Cardiac septum (tissue), 1 donor: ENCODE data around the gene NUP98. TPM values are rescaled to one million over a fixed set of nuclear protein-coding genes. Genes with fewer than 3 reads are reported as not detected.
A peak's percentile ranks its signal among the peaks of the same experiment; 100 is the strongest.

Experiments used
- DNase-seq: peaks from one replicate; pipeline ENCODE4 v3.0.0-alpha.2; 2020; ENCODE audit warnings: low spot score
- intact Hi-C: fragments of 100-400 bp; cut with DNase I; formaldehyde crosslinking; loops from one replicate; pipeline ENCODE4 v1.14.0; 2022
- long read RNA-seq: library from polyadenylated mRNA; unstranded; transcript quantifications from one replicate; pipeline ENCODE4 v2.0.0, GENCODE V29; 2021
- total RNA-seq: library from RNA; stranded (reverse); fragmentation: NEBNext Ultra II Directional; extraction: Animal tissue kit (Norgen Biotek cat#: 25700); gene quantifications from one replicate; pipeline ENCODE4 v1.2.1, GENCODE V29; 2021
- donor health status: DM: no; HTN: no; CAD: no.

Gene NUP98
- total RNA-seq: 49.6 TPM
- long read RNA-seq, transcript NUP98-204 (20 exons, 3,923 nt): major isoform, 16 of 49 reads
- long read RNA-seq, partial matches to known transcripts: 23 of 49 reads
- long read RNA-seq, other reads (novel, unspliced or antisense): 8 of 49 reads

DNA sequence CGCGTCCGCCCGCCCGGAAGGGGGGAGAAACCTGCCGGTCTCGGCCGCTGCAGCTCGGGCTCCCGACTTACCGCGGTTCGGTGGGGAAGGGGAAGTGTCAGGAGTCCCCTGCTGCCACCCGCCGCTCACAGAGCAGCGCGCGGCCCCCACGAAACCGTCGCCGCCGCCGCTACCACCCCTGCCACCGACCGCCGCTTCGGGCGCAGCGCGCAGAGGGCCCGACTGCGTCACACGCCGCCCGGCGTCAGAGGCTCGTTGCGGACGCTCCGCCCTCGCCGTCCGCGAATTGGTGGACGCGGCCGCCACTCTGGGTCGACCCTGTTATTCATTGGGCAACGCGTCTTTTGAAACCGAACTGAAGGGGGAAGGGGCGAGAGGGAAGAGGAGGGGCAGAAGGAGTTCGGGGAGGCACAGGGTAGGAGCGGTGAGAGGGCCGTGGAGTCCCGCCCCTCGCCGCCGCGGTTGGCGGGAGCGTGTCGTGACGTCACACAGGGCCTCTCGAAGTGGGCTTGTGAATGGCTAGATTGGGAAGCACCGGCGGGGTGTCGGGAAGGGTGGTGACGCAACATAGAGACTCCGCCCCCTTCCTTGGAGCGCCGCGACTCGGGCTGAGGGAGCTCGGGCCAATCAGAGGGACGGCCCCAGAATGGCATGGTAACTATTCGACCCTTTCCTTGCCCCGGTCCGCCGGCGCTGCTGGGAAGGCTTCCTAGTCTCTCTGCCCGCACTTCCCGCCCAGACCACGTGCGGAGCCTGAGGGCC, at the start of gene NUP98:
Gene NUP98 (minus strand): TSS at position 226 of the 762 bp plus-strand sequence. CDS start 15,437 bp downstream, outside the sequence.
- DNase-seq: peak; percentile 100
- intact Hi-C loops: loop anchor here (1.0 kb wide), 1 partner anchor 44 kb away; no protein-coding TSS in a partner anchor

DNA sequence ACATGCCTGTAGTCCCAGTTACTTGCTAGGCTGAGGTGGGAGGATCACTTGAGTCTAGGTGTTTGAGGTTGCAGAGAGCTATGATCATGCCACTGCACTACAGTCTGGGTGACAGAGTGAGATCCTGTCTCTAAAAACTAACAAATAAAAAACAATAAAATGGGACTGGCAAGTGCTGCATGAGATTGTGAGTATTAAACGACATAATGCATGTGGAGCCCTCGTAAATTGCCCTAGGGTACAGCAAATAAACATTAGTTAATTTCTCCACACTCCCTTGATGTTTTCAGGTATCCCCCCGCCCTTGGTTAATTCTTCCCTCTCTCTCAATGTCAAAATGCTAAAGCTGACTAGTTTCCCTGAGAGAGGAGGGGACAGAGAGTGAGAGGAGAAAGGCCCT, 48.3 kb upstream of the NUP98 start:
- intact Hi-C loops: no loop called here
- no peak for DNase-seq

DNA sequence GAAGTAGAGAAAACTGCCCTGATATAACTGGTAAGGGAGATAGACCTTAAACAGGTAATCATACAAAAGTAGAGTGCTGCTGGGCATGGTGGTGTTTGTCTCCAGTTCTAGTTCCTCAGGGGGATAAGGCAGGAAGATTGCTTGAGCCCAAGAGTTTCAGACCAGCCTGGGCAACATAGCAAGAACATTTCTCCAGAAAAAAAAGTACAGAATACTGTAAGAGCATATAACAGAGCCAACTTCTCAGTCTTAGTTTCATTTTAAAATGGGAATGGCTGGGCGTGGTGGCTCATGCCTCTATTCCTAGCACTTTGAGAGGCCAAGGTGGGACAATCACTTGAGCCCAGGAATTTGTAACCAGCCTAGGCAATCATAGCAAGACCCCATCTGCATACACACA, 47.9 kb upstream of the NUP98 start:
- DNase-seq: no peak
- intact Hi-C loops: no loop called here

DNA sequence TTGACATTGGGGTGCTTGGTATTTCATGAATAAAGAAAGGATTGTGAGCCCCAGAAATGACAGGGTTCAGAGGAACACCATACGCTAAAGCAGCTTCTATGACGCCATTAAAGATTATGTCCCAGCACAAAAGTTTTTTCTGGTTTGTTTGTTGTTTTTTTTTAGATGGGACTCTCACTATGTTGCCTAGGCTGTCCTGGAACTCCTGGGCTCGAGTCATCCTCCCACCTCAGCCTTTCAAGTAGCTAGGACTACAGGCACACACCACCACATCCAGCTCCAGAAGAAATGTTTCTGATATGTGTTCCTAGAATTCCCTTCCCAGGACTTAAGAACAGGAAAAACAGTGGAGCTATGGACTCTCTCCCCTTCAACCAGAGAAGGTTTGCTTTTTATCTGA, 46.0 kb upstream of the NUP98 start:
- intact Hi-C loops: no loop called here
- DNase-seq: no peak

DNA sequence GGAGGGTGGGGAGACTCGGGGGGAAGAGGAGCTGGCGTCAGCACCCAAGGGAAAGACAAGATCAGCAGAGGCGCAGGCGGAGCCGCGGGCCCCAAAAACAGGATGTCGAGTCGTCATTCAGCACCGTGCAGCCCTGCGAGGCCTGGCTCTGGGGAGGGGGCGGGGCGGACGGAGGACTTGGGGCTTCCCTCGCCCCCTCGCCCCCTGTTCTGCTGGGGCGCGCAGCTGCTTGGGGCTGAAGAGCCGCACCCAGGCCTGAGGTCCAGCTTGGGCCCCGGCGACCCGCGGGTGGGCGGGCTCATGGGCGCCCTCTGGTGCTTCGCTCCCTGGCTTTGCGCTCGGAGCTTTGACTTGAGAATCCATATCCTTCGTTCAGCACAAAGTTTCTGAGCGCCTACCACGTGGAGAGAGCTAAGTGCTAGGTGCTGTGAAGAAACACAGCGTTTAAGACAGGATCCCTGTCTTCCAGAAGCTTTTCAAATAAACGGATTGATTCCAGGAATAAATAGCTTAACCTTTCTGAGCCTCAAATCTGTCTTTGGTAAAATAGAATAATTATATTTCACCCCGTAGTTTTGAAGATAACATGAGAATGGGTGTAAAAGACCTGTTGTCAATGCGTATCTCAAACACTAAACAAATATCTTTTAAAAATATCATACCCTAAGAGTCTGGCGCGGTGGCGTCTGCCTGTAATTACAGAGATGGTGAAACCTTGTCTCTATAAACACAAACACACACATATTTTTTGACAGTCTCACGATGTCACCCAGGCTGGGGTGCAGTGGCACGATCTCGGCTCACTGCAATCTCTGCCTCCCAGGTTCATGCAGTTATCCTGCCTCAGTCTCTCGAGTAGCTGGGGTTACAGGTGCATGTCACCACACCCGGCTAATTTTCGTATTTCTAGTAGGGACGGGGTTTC, 44.3 kb upstream of the NUP98 start:
- DNase-seq: peak; percentile 95
- intact Hi-C loops: loop anchor here (1.0 kb wide), 1 partner anchor 44 kb away; the partner anchor contains the start of gene NUP98

DNA sequence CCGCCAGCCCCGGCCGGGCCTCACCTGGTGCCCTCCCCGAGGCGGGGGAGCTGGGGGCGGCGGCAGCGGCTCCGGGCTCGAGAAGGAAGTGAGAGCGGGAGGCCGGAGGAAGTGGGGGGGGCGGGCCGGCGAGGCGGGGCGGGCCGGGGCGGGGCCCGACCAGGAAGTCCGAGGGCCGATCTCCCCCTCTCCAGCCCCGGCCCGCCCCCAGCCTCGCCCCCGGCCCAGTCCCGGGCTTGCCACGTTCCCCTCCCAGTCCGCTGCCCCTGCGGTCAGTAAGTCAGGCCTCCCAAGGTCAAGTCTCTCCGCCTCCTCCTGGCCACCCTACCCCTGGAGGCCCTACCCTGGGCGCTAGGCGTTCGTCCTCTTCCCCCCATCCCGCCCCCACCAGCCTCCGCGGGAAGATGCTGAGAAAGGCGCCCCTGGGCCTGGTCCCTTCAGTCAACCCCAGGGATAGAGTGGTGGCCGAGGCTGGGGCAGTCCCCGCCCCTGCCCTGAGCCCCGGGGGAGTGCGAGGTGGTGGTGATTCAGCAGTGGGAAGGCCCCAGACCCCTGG, 43.6 kb upstream of the NUP98 start, which contains the start of gene RHOG:
Gene RHOG (minus strand): TSS at position 90 of the 556 bp plus-strand sequence. CDS start 12,821 bp downstream, outside the sequence.
- intact Hi-C loops: loop anchor here (1.0 kb wide), 1 partner anchor 44 kb away; the partner anchor contains the start of gene NUP98
- DNase-seq: peak; percentile 96

DNA sequence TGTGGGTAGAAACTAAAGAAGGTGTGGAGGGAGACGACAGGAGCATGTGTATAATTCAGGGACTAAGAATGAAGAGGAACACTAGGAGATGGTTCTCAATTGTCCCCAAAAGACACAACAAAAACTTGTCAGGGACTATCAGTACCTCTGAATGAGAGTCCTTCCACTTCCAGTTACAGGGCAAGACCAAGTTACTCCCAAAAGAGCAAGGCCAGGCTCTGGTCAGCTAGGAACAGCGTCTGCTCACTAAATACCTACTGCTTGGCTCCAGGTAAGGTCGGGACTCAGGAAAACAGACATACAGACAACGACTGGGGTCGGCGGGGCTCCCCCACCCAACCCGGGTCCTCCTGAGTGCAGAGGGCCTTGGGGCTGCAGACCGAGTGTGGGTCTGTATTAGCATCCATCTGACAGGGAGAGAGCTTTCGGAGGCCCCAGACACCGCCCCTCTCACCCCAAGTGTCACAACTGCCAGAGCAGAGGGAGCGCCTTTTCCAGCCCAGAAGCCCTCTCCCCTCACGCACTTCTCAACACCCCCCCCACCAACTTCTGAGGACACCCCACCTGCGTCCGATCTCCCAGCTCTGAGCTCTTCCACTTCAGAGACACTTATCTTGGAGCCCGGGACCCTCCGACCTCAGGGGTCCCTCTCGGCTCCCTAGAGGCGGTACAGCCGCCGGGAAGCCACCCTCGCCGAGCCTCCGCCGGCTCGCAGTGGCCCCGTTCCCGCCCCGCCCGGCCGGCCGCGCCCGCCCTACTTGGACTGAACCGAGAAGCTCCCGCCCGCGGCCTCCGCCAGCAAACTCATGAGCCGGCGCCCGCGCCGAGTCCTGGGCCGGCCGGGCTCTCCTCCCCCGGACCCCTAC, 42.9 kb upstream of the NUP98 start:
- intact Hi-C loops: no loop called here
- DNase-seq: no peak

DNA sequence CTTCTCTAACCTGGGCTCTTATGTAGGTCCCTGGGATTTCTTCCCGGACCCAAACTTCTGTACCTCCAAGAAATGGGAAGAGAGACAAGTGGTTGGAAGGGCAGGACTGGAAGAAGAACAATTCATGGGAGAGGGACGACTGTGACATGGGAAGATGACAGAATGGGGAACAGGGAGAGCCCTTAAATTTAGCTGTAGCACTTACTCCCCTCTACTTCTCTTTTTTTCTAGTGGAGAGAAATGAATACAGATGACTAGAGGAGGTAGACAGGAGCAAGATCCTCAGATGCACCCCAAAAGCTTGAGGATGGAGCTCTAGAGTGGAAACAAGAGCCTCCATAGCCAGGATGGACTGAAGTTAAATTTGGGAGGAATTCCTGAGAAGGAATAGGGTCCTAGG, 41.1 kb upstream of the NUP98 start:
- no peak for DNase-seq
- intact Hi-C loops: no loop called here

DNA sequence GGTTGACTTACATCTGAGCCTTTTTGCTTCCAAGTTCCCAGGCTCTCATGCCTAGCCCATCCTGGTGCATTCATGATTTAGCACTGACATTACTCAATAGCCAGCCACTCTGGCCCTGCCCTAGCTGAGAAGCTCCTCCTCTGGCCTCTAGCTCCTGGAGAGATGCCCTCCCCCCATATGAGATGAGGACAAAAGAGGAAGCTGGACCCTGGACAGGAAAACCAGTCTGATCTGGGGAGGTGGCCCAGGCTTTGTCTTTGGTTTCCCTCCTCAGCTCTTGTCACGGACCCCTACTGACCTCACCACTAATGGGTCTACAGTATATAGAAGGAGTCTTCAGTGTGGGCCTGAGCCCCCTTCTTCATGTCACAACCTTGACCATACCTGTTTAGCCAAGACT, 40.4 kb upstream of the NUP98 start:
- intact Hi-C loops: no loop called here
- peak; percentile 83 for DNase-seq

DNA sequence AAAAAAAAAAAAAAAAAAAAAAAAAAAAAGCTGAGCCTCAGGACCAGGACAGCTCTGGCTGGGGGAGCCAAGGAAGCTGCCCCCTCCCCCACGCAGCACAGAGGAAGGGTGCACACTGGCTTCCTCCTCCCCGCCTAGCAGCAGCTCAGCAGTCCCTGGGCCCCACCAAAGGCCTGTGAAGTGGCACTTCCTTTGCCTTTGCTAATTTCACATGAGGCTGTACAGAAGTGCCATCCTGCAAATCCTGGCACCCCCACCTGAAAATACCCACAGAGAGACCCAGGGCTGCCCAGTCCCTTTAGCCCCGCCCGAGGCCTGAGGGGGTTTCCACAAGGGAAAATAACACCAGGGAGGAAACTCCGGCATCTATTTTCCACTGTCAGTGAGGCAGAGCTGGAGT, 39.5 kb upstream of the NUP98 start:
- intact Hi-C loops: no loop called here
- DNase-seq: peak; percentile 89

DNA sequence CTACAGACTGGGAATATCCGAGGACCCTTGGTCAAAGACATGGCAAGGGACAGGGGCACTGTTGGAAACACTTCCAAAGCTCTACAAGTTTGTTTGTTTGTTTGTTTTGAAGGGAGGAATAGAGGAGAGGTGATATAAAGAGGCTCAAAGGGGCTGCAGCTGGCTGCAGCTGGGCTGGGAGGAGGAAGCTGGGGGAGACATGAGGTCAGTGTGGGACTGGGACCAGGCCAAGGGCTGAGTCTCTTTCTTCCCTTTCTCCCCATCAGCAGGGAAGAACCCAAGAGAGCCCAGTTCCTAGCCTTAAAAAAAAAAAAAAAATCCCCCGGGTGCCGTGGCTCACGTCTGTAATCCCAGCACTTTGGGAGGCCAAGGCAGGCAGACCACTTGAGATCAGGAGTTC, 38.4 kb upstream of the NUP98 start:
- intact Hi-C loops: no loop called here
- DNase-seq: no peak

DNA sequence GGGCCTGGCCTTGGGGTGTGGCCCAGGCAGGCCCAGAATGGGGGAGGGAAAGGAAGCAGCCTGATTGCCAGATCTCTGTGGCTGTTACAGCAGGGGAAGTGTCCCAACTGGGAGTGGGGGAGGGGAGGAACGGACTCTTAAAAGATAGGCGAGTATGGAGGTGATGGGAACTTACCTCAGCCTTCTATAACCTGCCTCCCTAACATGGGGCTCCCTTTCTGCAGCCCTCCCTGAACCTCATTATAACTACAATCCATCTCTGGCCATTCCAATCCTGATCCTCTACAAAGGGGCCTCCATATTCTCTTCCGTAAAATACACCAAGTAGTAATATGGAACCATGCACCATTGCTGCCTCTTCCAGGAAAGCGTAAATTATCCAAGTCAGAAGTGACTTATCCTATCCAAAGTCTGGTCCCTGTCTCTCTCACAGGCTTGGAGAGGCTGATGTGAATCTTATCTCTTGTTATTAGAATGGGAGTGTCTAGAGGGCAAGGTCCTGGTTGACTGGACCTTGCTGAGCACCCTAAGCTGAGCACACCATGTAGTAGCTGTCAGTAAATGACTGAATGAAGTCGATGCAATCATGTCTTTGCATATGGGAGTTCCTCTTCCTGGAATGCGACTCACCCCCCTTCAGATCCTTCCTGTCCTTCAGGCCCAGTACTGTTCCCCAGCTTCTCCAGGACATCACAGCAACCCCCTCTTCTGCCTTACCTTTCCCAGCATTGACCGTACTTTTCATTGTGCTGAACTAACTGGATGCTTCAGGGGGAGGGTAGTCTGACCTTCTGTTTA, 37.5 kb upstream of the NUP98 start:
- intact Hi-C loops: no loop called here
- DNase-seq: peak; percentile 93

DNA sequence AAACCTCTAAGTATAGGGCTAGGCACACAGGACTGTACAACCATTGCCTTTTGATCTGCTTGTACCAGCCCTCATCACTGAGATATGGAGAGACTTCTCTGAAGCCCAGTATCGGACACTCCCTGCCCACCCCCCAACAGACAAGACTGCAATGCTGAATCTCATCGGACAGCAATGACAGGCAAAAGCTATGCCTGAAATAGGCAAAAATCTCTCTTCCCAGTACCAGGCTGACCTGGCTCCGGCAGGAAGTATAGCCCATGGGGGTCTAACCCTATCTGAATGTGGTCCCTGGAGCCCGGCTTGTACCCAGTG, 37.0 kb upstream of the NUP98 start:
- intact Hi-C loops: no loop called here
- DNase-seq: no peak

DNA sequence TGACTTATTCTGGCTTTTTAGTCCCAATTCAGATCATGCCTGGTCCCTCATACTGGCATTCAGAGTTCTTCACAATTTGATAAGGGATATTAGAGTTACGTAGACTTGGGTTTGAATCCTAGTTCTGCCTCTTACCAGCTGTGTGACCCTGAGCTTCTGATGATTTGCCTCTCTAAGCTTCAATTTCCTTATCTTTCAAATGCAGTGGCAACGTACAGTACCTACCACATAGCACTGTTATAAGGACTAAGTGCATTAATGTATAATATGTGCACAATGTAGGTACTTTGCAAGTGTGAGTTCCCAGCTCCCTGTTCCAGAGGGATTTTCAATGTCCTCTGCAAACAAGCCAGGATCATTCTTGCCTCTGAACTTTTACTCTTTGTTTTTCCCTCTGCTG, 36.1 kb upstream of the NUP98 start:
- intact Hi-C loops: no loop called here
- no peak for DNase-seq

DNA sequence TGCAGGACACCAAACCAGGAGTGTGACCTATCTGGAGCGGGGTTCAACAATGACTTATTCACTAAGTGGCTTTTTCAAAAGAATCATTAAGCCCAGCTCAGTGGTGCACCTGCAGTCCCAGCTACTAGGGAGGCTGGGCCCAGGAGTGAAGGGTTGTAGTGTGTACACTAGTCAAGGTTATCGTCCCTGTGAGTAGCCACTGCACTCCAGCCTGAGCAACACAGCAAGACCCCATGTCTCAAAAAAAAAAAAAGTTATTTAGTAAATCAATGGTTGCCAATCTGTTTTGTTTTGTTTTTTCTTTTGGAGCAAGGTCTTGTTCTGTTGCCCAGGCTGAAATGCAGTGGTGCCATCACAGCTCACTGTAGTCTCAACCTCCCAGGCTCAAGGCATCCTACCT, 35.5 kb upstream of the NUP98 start:
- intact Hi-C loops: no loop called here
- DNase-seq: no peak

DNA sequence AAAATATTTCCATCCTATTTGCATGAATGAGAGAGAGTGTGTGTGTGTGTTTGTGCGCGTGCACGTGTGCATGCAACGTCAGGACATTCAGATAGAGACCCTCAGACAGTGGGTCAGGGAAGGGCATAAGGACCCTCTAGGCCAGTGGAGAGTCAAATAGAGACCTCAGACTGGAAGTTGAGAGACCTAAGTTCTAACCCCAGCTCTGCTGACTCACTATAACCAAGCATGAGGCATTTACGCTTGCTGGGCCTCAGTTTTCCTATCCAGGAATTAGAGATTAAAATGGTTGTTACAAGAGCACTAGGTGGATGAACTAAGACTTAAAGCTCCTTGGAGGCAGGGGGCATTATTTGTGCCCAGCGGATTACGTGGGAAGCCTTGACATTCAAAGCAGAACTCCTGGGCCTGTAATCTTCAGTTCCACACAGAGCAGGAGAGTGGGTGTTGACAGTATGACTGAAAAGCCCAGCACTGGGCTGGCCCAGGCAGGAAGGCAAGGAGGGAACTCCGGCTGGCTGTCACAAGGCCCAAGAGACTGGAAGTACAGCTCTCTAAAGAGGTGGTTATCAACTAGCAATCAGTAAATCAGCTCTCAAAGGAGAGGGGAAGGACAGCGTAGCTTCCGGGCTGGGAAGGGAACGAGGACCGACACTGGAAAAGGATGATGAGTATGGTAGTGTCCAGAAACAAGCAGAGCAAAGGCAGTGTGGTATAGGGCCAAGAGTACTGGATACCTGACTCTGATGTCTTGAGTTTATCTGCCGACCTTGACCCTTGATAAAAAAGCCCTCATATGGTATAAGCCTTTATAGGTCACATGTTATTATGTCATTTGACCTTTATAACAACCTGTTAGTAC, 34.3 kb upstream of the NUP98 start:
- intact Hi-C loops: no loop called here
- no peak for DNase-seq

DNA sequence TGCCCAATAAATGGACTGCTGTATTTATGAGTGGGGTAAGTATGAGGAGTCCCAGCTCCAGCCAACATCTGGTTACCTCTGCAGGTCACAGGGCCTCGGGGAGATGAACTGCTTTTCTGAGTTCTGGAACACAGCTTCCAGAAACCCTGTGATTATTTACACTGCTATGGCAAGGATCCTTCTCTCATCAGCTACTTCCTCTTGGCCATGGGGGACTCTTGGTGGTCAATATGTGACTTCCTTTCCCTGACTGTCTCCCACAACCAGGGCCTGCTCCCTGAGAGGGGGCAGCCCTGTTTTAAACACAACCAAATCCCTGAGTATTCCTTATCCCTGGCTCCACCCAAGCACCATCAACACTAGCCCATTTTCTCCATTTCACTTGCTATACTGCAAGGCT, 33.4 kb upstream of the NUP98 start:
- DNase-seq: no peak
- intact Hi-C loops: no loop called here
